Measurements from ENCODE around the gene MASP1.
"Not testable (repeated sequence)": the region's sequence is repeated elsewhere in the genome, so short reads cannot be mapped to it uniquely, and the experiment has no call there.

MASP1 gene

GRCh38 chr3:187227658-187228258 is 63.8 kb downstream of the MASP1 start:
- no peak for DNase-seq (ENCODE audit: low read depth in 3 of 3)

- DNase-seq (ENCODE audit: low read depth in 3 of 3): no peak
Measured at GRCh38 chr3:187223799-187224198, 67.7 kb downstream of the MASP1 start.

- DNase-seq (ENCODE audit: low read depth in 3 of 3): no peak
Measured at GRCh38 chr3:187222801-187223200, 68.7 kb downstream of the MASP1 start.

- no peak for DNase-seq (ENCODE audit: low read depth in 3 of 3)
Measured at GRCh38 chr3:187215460-187215859, 76.1 kb downstream of the MASP1 start.

- DNase-seq (ENCODE audit: low read depth in 3 of 3): no peak
Measured at GRCh38 chr3:187213616-187214015, 77.9 kb downstream of the MASP1 start.

- DNase-seq (ENCODE audit: low read depth in 3 of 3): no peak
Measured at GRCh38 chr3:187212705-187213104, 78.8 kb downstream of the MASP1 start.

GRCh38 chr3:187212196-187212545 is 79.4 kb downstream of the MASP1 start:
- DNase-seq (ENCODE audit: low read depth in 3 of 3): no peak

- no peak for DNase-seq (ENCODE audit: low read depth in 3 of 3)
Measured at GRCh38 chr3:187211532-187212195, 79.9 kb downstream of the MASP1 start.

- no peak for DNase-seq (ENCODE audit: low read depth in 3 of 3)
Measured at GRCh38 chr3:187210545-187211327, 80.8 kb downstream of the MASP1 start.

GRCh38 chr3:187210091-187210490 is 81.4 kb downstream of the MASP1 start:
- DNase-seq (ENCODE audit: low read depth in 3 of 3): no peak

- no peak for DNase-seq (ENCODE audit: low read depth in 3 of 3)
Measured at GRCh38 chr3:187209491-187209890, 82.0 kb downstream of the MASP1 start.

GRCh38 chr3:187208159-187208558 is 83.4 kb downstream of the MASP1 start:
- DNase-seq (ENCODE audit: low read depth in 3 of 3): no peak

- no peak for DNase-seq (ENCODE audit: low read depth in 3 of 3)
Measured at GRCh38 chr3:187207624-187208023, 83.9 kb downstream of the MASP1 start.

GRCh38 chr3:187207062-187207461 is 84.5 kb downstream of the MASP1 start:
- no peak for DNase-seq (ENCODE audit: low read depth in 3 of 3)

GRCh38 chr3:187205683-187206082 is 85.9 kb downstream of the MASP1 start:
- no peak for DNase-seq (ENCODE audit: low read depth in 3 of 3)

GRCh38 chr3:187199463-187200050 is 92.0 kb downstream of the MASP1 start:
- not testable (repeated sequence) for DNase-seq (ENCODE audit: low read depth in 3 of 3)

GRCh38 chr3:187198490-187198889 is 93.0 kb downstream of the MASP1 start:
- no peak for DNase-seq (ENCODE audit: low read depth in 3 of 3)

GRCh38 chr3:187197335-187197649 is 94.2 kb downstream of the MASP1 start, which contains the start of gene RTP1:
TSS of gene RTP1 (plus strand) at chr3:187197486. CDS start at chr3:187197516, 30 bp downstream.
- no peak for DNase-seq (ENCODE audit: low read depth in 3 of 3)

- no peak for DNase-seq (ENCODE audit: low read depth in 3 of 3)
Measured at GRCh38 chr3:187196573-187197334, 94.8 kb downstream of the MASP1 start.

- DNase-seq (ENCODE audit: low read depth in 3 of 3): no peak
Measured at GRCh38 chr3:187193181-187193580, 98.4 kb downstream of the MASP1 start.

- DNase-seq (ENCODE audit: low read depth in 3 of 3): no peak
Measured at GRCh38 chr3:187191271-187191670, 100.3 kb downstream of the MASP1 start.

- DNase-seq (ENCODE audit: low read depth in 3 of 3): no peak
Measured at GRCh38 chr3:187188931-187189330, 102.6 kb downstream of the MASP1 start.
